Measurements from ENCODE around the gene CDHR3.

CDHR3 gene

GRCh38 chr7:106064316-106064715, 101.3 kb downstream of the CDHR3 start:
- H2AFZ ChIP-seq (ENCODE audit: low read length) = no peak overlapping the region
- H3K36me3 ChIP-seq (replicated peaks; ENCODE audit: insufficient read depth, low read length) = no peaks in the 10 kb centered on the region
- no peaks in the 10 kb centered on the region for H3K9me3 ChIP-seq (replicated peaks; ENCODE audit: insufficient read depth, low read length)
- TF ChIP-seq EZH2phosphoT487 (IDR thresholded peaks at IDR 0.05; ENCODE audit: low read length) (no peak), EZH2 (optimal IDR thresholded peaks at IDR 0.05; ENCODE audit: low read depth, low read length) (no peak), CTCF (IDR thresholded peaks at IDR 0.05; ENCODE audit: low read length) (no peak)
- H3K9ac ChIP-seq (ENCODE audit: low read length) = no peak overlapping the region
- peaks cover 8% of the 10 kb centered on the region for H3K4me1 ChIP-seq (ENCODE audit: low read length)
- no peak for DNase-seq
- no peaks in the 10 kb centered on the region for H3K9me2 ChIP-seq (replicated peaks; ENCODE audit: insufficient read depth, low read length)
- H3K4me2 ChIP-seq (ENCODE audit: low read depth, low read length) = no peak overlapping the region
- no peaks in the 10 kb centered on the region for H4K20me1 ChIP-seq (ENCODE audit: insufficient read depth, low read length)
- no peak overlapping the region for H3K27ac ChIP-seq (ENCODE audit: low read length)
- H3F3A ChIP-seq (ENCODE audit: insufficient read depth, low read length) = no peaks in the 10 kb centered on the region
- no peak overlapping the region for H3K4me3 ChIP-seq (ENCODE audit: low read length)
- no peaks in the 10 kb centered on the region for H3K79me2 ChIP-seq (ENCODE audit: low read length)
- H3K27me3 ChIP-seq (replicated peaks; ENCODE audit: insufficient read depth, low read length) = no peaks in the 10 kb centered on the region

DNA sequence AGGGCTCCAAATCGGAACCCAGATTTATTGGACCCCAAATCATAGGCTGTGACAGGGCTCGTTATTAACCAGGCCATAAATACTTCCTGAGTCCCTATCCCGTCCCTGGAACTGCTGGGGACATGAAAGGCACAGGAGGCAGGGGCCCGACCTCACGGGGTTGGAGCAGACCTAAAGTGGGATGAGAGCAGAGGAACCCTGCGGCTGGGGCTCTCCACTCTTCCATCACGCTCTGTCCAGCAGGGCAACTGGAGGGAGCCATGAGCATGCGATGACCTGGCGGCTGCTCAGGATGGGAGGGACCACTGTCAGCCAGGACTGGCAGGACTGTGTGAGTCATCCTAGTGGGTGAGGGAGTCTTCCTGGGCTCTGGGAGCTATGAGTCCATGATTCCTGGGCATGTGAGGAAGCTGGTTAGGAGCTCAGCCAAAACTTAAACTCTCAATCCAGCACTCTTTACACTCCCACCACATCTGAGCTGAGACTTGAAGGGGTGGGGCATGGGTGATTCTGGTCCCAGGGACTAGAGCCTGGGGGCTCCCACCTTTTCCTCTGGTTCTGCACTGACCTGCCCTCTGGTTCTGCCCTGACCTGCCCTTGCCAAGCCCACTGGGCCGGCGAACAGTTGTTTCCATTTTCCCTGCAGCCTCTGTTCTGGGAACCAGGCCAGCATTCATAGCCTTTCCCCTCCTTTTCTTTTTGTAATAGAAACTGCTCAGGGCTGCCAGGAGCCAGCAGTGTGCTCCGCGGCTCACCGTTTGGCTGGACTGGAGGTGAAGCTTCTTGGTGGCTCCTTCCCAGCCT, 101.9 kb downstream of the CDHR3 start:
- Histone ChIP-seq H3K9me2 (replicated peaks; ENCODE audit: insufficient read depth, low read length) (no peaks in the 10 kb centered on the region), H3K4me3 (ENCODE audit: low read length) (no peak overlapping the region), H3K79me2 (ENCODE audit: low read length) (no peaks in the 10 kb centered on the region), H3K36me3 (replicated peaks; ENCODE audit: insufficient read depth, low read length) (no peaks in the 10 kb centered on the region), H3K4me2 (ENCODE audit: low read depth, low read length) (no peak overlapping the region), H3F3A (ENCODE audit: insufficient read depth, low read length) (no peaks in the 10 kb centered on the region), H3K27me3 (replicated peaks; ENCODE audit: insufficient read depth, low read length) (no peaks in the 10 kb centered on the region), H3K9me3 (replicated peaks; ENCODE audit: insufficient read depth, low read length) (no peaks in the 10 kb centered on the region), H3K4me1 (ENCODE audit: low read length) (peaks cover 8% of the 10 kb centered on the region), H4K20me1 (ENCODE audit: insufficient read depth, low read length) (no peaks in the 10 kb centered on the region), H2AFZ (ENCODE audit: low read length) (no peak overlapping the region), H3K27ac (ENCODE audit: low read length) (no peak overlapping the region), H3K9ac (ENCODE audit: low read length) (no peak overlapping the region)
- no peak for DNase-seq
- TF ChIP-seq EZH2phosphoT487 (IDR thresholded peaks at IDR 0.05; ENCODE audit: low read length) (no peak), EZH2 (optimal IDR thresholded peaks at IDR 0.05; ENCODE audit: low read depth, low read length) (no peak), CTCF (IDR thresholded peaks at IDR 0.05; ENCODE audit: low read length) (no peak)

- TF ChIP-seq EZH2phosphoT487 (IDR thresholded peaks at IDR 0.05; ENCODE audit: low read length) (no peak), EZH2 (optimal IDR thresholded peaks at IDR 0.05; ENCODE audit: low read depth, low read length) (no peak), CTCF (IDR thresholded peaks at IDR 0.05; ENCODE audit: low read length) (no peak)
- Histone ChIP-seq H3K79me2 (ENCODE audit: low read length) (no peaks in the 10 kb centered on the region), H3K9me3 (replicated peaks; ENCODE audit: insufficient read depth, low read length) (no peaks in the 10 kb centered on the region), H4K20me1 (ENCODE audit: insufficient read depth, low read length) (no peaks in the 10 kb centered on the region), H3K27ac (ENCODE audit: low read length) (no peak overlapping the region), H3K27me3 (replicated peaks; ENCODE audit: insufficient read depth, low read length) (no peaks in the 10 kb centered on the region), H3K4me1 (ENCODE audit: low read length) (peaks cover 11% of the 10 kb centered on the region), H3K4me3 (ENCODE audit: low read length) (no peak overlapping the region), H3K4me2 (ENCODE audit: low read depth, low read length) (no peak overlapping the region), H2AFZ (ENCODE audit: low read length) (no peak overlapping the region), H3K9me2 (replicated peaks; ENCODE audit: insufficient read depth, low read length) (no peaks in the 10 kb centered on the region), H3K36me3 (replicated peaks; ENCODE audit: insufficient read depth, low read length) (no peaks in the 10 kb centered on the region), H3K9ac (ENCODE audit: low read length) (no peak overlapping the region), H3F3A (ENCODE audit: insufficient read depth, low read length) (no peaks in the 10 kb centered on the region)
- no peak for DNase-seq
These were observed 102.8 kb downstream of the CDHR3 start for GRCh38 chr7:106065575-106066500.
